K562 (cell line): ENCODE measurements around the gene CREB5. TPM values are rescaled to one million over a fixed set of nuclear protein-coding genes. Genes with fewer than 3 reads are reported as not detected.

ENCODE experiments used
- ATAC-seq: fragments of 200-7000 bp; cut with Tn5 transposase; 3 replicates; pipeline ENCODE4 v1.9.1; 2020; ENCODE audit warnings: moderate library complexity
- BruUV-seq: library from RNA; stranded (reverse); fragments of 400-500 nt; replicated peaks from 2 replicates; lab custom pipeline; 2021; lab: Mats Ljungman, UMichigan
- CTCF ChIA-PET: fragments of 300-600 bp; formaldehyde crosslinking; extraction: SDS; loops from one replicate; lab custom pipeline; 2021; ENCODE audit warnings: low intra/inter-chr PET ratio; lab: Yijun Ruan, JAX
- POLR2A ChIA-PET: fragments of 300-600, 350-650 bp; sonication (Branson Sonifier 250); formaldehyde crosslinking; extraction: SDS; loops from one replicate; lab custom pipeline; 2021; ENCODE audit warnings: antibody characterized with exemption, inconsistent platforms; lab: Yijun Ruan, JAX
- DNase-seq, 4 experiments: peaks; one replicate each; pipeline versions ENCODE4 v3.0.0 to v3.0.0-alpha.2; 2011 to 2018; ENCODE audit warnings: low spot score in 3 of 4, mixed read lengths in 3 of 4; ENCODE audit errors: extremely low read depth in 1 of 4
- FAIRE-seq: peaks from 2 replicates; lab custom pipeline; 2011; peaks lifted over from hg19 to GRCh38; lab: Jason Lieb, UNC
- H2AFZ ChIP-seq: 2 replicates; pipeline ENCODE4 v1.6.0; 2011; ENCODE audit warnings: low read depth, low read length, control low read depth, inconsistent platforms
- H3K27ac ChIP-seq: fragments of 200-600 bp; 3 replicates; pipeline ENCODE4 v1.8.0; 2011; ENCODE audit warnings: low read depth, mild to moderate bottlenecking, control low read depth, inconsistent platforms, low read length, moderate library complexity, mixed read lengths; ENCODE audit errors: extremely low read depth
- H3K27me3 ChIP-seq, 2 experiments: fragments of 300-600 bp in 1 of 2; 2 replicates in 1 of 2; 3 replicates in 1 of 2; pipeline versions ENCODE4 v1.6.0 to v1.8.0; 2011; ENCODE audit warnings: inconsistent platforms in 2 of 2, low read length in 2 of 2, mild to moderate bottlenecking in 1 of 2, mixed read lengths in 1 of 2, moderate library complexity in 1 of 2; ENCODE audit not compliant: control insufficient read depth in 2 of 2, insufficient read depth in 2 of 2
- H3K36me3 ChIP-seq: fragments of 300-600 bp; 3 replicates; pipeline ENCODE4 v1.8.0; 2011; ENCODE audit warnings: mild to moderate bottlenecking, low read length, inconsistent platforms; ENCODE audit not compliant: control insufficient read depth, insufficient read depth
- H3K4me1 ChIP-seq, 2 experiments: fragments of 200-600 bp in 1 of 2; replicated peaks in 1 of 2; 2 replicates in 1 of 2; 3 replicates in 1 of 2; pipeline versions ENCODE4 v1.5.1 to v1.8.0; 2011; ENCODE audit warnings: inconsistent platforms in 2 of 2, low read length in 2 of 2, mild to moderate bottlenecking in 1 of 2, mixed read lengths in 1 of 2, moderate library complexity in 1 of 2; ENCODE audit not compliant: control insufficient read depth in 2 of 2, insufficient read depth in 2 of 2
- H3K4me2 ChIP-seq: 2 replicates; pipeline ENCODE4 v1.6.1; 2011; ENCODE audit warnings: low read length, control low read depth, inconsistent platforms, mixed read lengths; ENCODE audit not compliant: insufficient read depth
- H3K4me3 ChIP-seq: fragments of 200-600 bp; sonication (generic), shearing (Covaris generic); 2 replicates; pipeline ENCODE4 v1.5.1; 2016; ENCODE audit warnings: control low read depth, inconsistent platforms
- H3K79me2 ChIP-seq: fragments of 200-600 bp; 3 replicates; pipeline ENCODE4 v1.8.0; 2011; ENCODE audit warnings: low read length, inconsistent platforms; ENCODE audit not compliant: control insufficient read depth, insufficient read depth
- H3K9ac ChIP-seq, 2 experiments: 2 replicates each; pipeline versions ENCODE4 v1.6.0 to v1.6.1; 2011; ENCODE audit warnings: low read depth in 2 of 2, low read length in 2 of 2, control low read depth in 1 of 2, inconsistent platforms in 1 of 2, mild to moderate bottlenecking in 1 of 2, mixed read lengths in 1 of 2; ENCODE audit not compliant: insufficient read depth in 1 of 2
- H3K9me1 ChIP-seq: one replicate; pipeline ENCODE4 v1.6.0; 2011; ENCODE audit warnings: inconsistent platforms, mild to moderate bottlenecking, low read length, moderate library complexity; ENCODE audit not compliant: control insufficient read depth, insufficient read depth
- H3K9me3 ChIP-seq: replicated peaks from 2 replicates; pipeline ENCODE4 v1.5.1; 2011; ENCODE audit warnings: low read depth, low read length, inconsistent platforms; ENCODE audit not compliant: control insufficient read depth, insufficient read depth
- H4K20me1 ChIP-seq: replicated peaks from 2 replicates; pipeline ENCODE4 v1.6.1; 2011; ENCODE audit warnings: low read length, inconsistent platforms, mixed read lengths; ENCODE audit not compliant: control insufficient read depth, insufficient read depth
- HEY1 ChIP-seq: fragments of 250-450 bp; sonication (Bioruptor Pico); IDR thresholded peaks from 2 replicates; pipeline ENCODE4 v1.5.0; 2020; ENCODE audit warnings: mild to moderate bottlenecking, moderate library complexity, borderline replicate concordance
- IRF9 ChIP-seq: fragments of 450-650 bp; IDR thresholded peaks from 2 replicates; pipeline ENCODE4 v1.6.1; 2016; ENCODE audit warnings: missing biosample characterization, missing genetic modification characterization
- MEF2D ChIP-seq: conservative IDR thresholded peaks from 2 replicates; pipeline ENCODE4 v1.6.1; 2016; ENCODE audit warnings: low read depth, missing genetic modification characterization, missing compliant biosample characterization
- MITF ChIP-seq: IDR thresholded peaks from 2 replicates; pipeline ENCODE4 v1.6.1; 2014; ENCODE audit warnings: antibody characterized with exemption
- NCOA2 ChIP-seq, 2 experiments: fragments of 450-650 bp; IDR thresholded peaks; 2 replicates each; pipeline ENCODE4 v1.6.1; 2018; ENCODE audit warnings: mild to moderate bottlenecking in 2 of 2, moderate library complexity in 1 of 2; ENCODE audit not compliant: partially characterized antibody in 2 of 2
- TAF15 ChIP-seq: fragments of 200-400 bp; formaldehyde crosslinking; IDR thresholded peaks from 2 replicates; pipeline ENCODE4 v1.6.1; 2017; ENCODE audit warnings: mild to moderate bottlenecking, low read depth, low read length, moderate library complexity
- THAP12 ChIP-seq: fragments of 250-450 bp; sonication (Bioruptor Pico); IDR thresholded peaks from 2 replicates; pipeline ENCODE4 v1.9.0; 2021; ENCODE audit warnings: mild to moderate bottlenecking, inconsistent platforms
- ZNF217 ChIP-seq: sonication (generic); formaldehyde crosslinking; IDR thresholded peaks from 2 replicates; pipeline ENCODE4 v1.8.0; 2022; ENCODE audit warnings: mild to moderate bottlenecking, missing genetic modification reagents
- ZNF277 ChIP-seq: fragments of 250-450 bp; sonication (Bioruptor Pico); IDR thresholded peaks from 2 replicates; pipeline ENCODE4 v1.8.0; 2022; ENCODE audit warnings: inconsistent platforms, mild to moderate bottlenecking, moderate library complexity, borderline replicate concordance
- ZNF347 ChIP-seq: fragments of 450-650 bp; formaldehyde crosslinking; IDR thresholded peaks from 2 replicates; pipeline ENCODE4 v1.4.0; 2020; ENCODE audit warnings: low read depth, mild to moderate bottlenecking, moderate library complexity
- WGBS: fragments of 100-300 bp; shearing (Covaris generic); methylation state at CpG from one replicate; pipeline ENCODE4 v1.1.6; 2016; ENCODE audit warnings: low coverage, mixed read lengths; ENCODE audit not compliant: insufficient coverage; ENCODE audit errors: missing lambda C conversion rate; 5-methylcytosine and 5-hydroxymethylcytosine counted together
- in situ Hi-C: fragments of 300-500 bp; cut with MboI; formaldehyde crosslinking; loops from 4 replicates; pipeline ENCODE4 v1.15.0; 2018; ENCODE audit warnings: inconsistent platforms, mixed read lengths
- intact Hi-C: fragments of 100-400 bp; cut with micrococcal nuclease; formaldehyde crosslinking; loops from 2 replicates; pipeline ENCODE4 v1.14.2; 2022
- polyA plus RNA-seq, 8 experiments: library from polyadenylated mRNA; depleted of rRNA in 4 of 8; stranded (reverse) in 5 of 8; unstranded in 3 of 8; fragments of >200 nt; fragmentation: Nextera tagmentation in 2 of 8; fragmentation: Illumina TruSeq in 1 of 8; extraction: Ambion mirVana in 2 of 8; extraction: Trizol in 1 of 8; gene quantifications; 2 replicates each; pipeline versions ENCODE4 v1.2.1 to v1.2.3, GENCODE V29; 2011 to 2014; ENCODE audit warnings: inconsistent platforms in 1 of 8, missing spikeins in 1 of 8
- total RNA-seq, 7 experiments: library from RNA; depleted of rRNA in 6 of 7; stranded (reverse); fragments of >200 nt in 6 of 7; fragmentation: Illumina TruSeq in 2 of 7; extraction: Trizol in 2 of 7; gene quantifications; 2 replicates each; pipeline versions ENCODE4 v1.2.1 to v1.2.3, GENCODE V29; 2011 to 2021; ENCODE audit warnings: low replicate concordance in 1 of 7

The CREB5 gene
- total and polyA plus RNA-seq, 9 of the 15 experiments (the other 6 are each of a cell fraction or from before 2014, with no cell fraction given) = 0.33 to 6.4 (median 1.8) TPM

- TF ChIP-seq THAP12 (CRISPR knock-in tag) = no peak
- TF ChIP-seq, all 486 proteins: peak for 0
Observed at GRCh38 chr7:28430616-28431015, 18.3 kb downstream of the CREB5 start (continued).

GRCh38 chr7:28432105-28432504 lies 19.8 kb downstream of the CREB5 start:
- Histone ChIP-seq H3K27ac (no peak overlapping the region), H3K9me1 (no peaks in the 10 kb centered on the region), H3K4me3 (no peak overlapping the region), H3K9ac (no peak overlapping the region), H3K4me1 (no peaks in the 10 kb centered on the region), H2AFZ (no peak overlapping the region), H3K9me3 (no peaks in the 10 kb centered on the region), H3K79me2 (no peaks in the 10 kb centered on the region), H3K4me2 (no peak overlapping the region), H3K36me3 (no peaks in the 10 kb centered on the region), H4K20me1 (no peaks in the 10 kb centered on the region), H3K27me3 (no peaks in the 10 kb centered on the region)
- DNase-seq (no peak), ATAC-seq (no peak), FAIRE-seq (no peak)
- in situ Hi-C loops (no loop called here), intact Hi-C loops (no loop called here)
- WGBS = 0% methylated on average over 7 of the region's 7 CpGs
- POLR2A ChIA-PET = no interaction called here
- CTCF ChIA-PET = no interaction called here
- BruUV-seq = no TSS peak
- no peak for TF ChIP-seq MITF
- TF ChIP-seq MEF2D = no peak
- TF ChIP-seq ZNF347 = no peak
- TF ChIP-seq TAF15 = no peak
- no peak for TF ChIP-seq IRF9 (tag)
- TF ChIP-seq ZNF217 (CRISPR knock-in tag) = no peak
- no peak for TF ChIP-seq ZNF277
- no peak for TF ChIP-seq NCOA2 (IDR thresholded peaks at IDR 0.05; ENCODE audit: partially characterized antibody in 2 of 2)
- no peak for TF ChIP-seq HEY1
